PC-9 (cell line): ENCODE measurements around the gene MAPT. TPM values are rescaled to one million over a fixed set of nuclear protein-coding genes. Genes with fewer than 3 reads are reported as not detected.

ENCODE experiments used
- BruUV-seq: library from RNA; stranded (reverse); fragments of 400-500 nt; replicated peaks from 2 replicates; lab custom pipeline; 2021; lab: Mats Ljungman, UMichigan
- CTCF ChIA-PET: fragments of 300-600 bp; sonication (Branson Sonifier 250); formaldehyde crosslinking; loops from one replicate; lab custom pipeline; 2022; ENCODE audit warnings: antibody characterized with exemption; lab: Charles Lee
- POLR2A ChIA-PET: fragments of 300-600 bp; sonication (Branson Sonifier 250); formaldehyde crosslinking; loops from one replicate; lab custom pipeline; 2022; ENCODE audit warnings: antibody characterized with exemption; ENCODE audit not compliant: unreplicated experiment; lab: Charles Lee
- DNase-seq, 2 experiments: peaks; one replicate each; pipeline versions ENCODE4 v3.0.0 to v3.0.0-alpha.2; 2015 to 2022; ENCODE audit warnings: mixed read lengths in 1 of 2
- H2AFZ ChIP-seq: fragments of 200-600 bp; sonication (generic); 2 replicates; pipeline ENCODE4 v1.8.1; 2017; ENCODE audit warnings: antibody characterized with exemption
- H3F3A ChIP-seq: fragments of 200-600 bp; sonication (generic); 2 replicates; pipeline ENCODE4 v1.8.1; 2017; ENCODE audit warnings: antibody characterized with exemption, mild to moderate bottlenecking, low read depth; ENCODE audit not compliant: insufficient read depth
- H3K27ac ChIP-seq: fragments of 200-600 bp; sonication (generic); 2 replicates; pipeline ENCODE4 v1.6.1; 2016; ENCODE audit warnings: mixed run types
- H3K27me3 ChIP-seq: fragments of 200-600 bp; sonication (generic); 2 replicates; pipeline ENCODE4 v1.6.1; 2016; ENCODE audit warnings: low read depth, mixed run types; ENCODE audit not compliant: insufficient read depth
- H3K36me3 ChIP-seq: fragments of 200-600 bp; sonication (generic); 2 replicates; pipeline ENCODE4 v1.6.1; 2016; ENCODE audit warnings: low read depth, mixed run types
- H3K4me1 ChIP-seq: fragments of 200-600 bp; sonication (generic); replicated peaks from 2 replicates; pipeline ENCODE4 v1.6.1; 2016; ENCODE audit warnings: mixed run types; ENCODE audit not compliant: insufficient read depth
- H3K4me2 ChIP-seq: fragments of 200-600 bp; sonication (generic); 2 replicates; pipeline ENCODE4 v1.6.1; 2017; ENCODE audit warnings: mixed run types
- H3K4me3 ChIP-seq: fragments of 200-600 bp; sonication (generic); 2 replicates; pipeline ENCODE4 v1.6.1; 2016; ENCODE audit warnings: mixed run types
- H3K79me2 ChIP-seq: fragments of 200-600 bp; sonication (generic); 2 replicates; pipeline ENCODE4 v1.6.1; 2017; ENCODE audit warnings: low read depth, mixed run types
- H3K9me2 ChIP-seq: fragments of 200-600 bp; sonication (generic); 2 replicates; pipeline ENCODE4 v1.8.1; 2017; ENCODE audit warnings: mild to moderate bottlenecking; ENCODE audit not compliant: insufficient read depth
- H3K9me3 ChIP-seq: fragments of 200-600 bp; sonication (generic); 2 replicates; pipeline ENCODE4 v1.8.1; 2016; ENCODE audit warnings: low read depth; ENCODE audit not compliant: insufficient read depth
- H4K20me1 ChIP-seq: fragments of 200-600 bp; sonication (generic); 2 replicates; pipeline ENCODE4 v1.8.1; 2017; ENCODE audit not compliant: insufficient read depth
- EZH2 ChIP-seq: fragments of 200-600 bp; sonication (generic); IDR thresholded peaks from 2 replicates; pipeline ENCODE4 v1.8.0; 2017; ENCODE audit warnings: antibody characterized with exemption, low read depth
- intact Hi-C: fragments of 100-400 bp; cut with micrococcal nuclease; formaldehyde crosslinking; loops from one replicate; pipeline ENCODE4 v1.10.0; 2022; ENCODE audit not compliant: unreplicated experiment
- total RNA-seq: library from RNA; stranded (reverse); gene quantifications from 2 replicates; pipeline ENCODE4 v1.2.3, GENCODE V29; 2021
- TF ChIP-seq, protein P1 (sequence below): fragments of 200-600 bp; sonication (generic); conservative IDR thresholded peaks from 2 replicates; pipeline ENCODE4 v1.6.1; 2017; ENCODE audit warnings: mixed run types, antibody characterized with exemption, mild to moderate bottlenecking, moderate library complexity

MAPT gene
- total RNA-seq, 1 experiment from 2014 or later, result 0.85 TPM

GRCh38 chr17:46061435-46061834 is 167.1 kb downstream of the MAPT start:
- BruUV-seq, result no TSS peak
- Histone ChIP-seq H3K9me2 (no peaks in the 10 kb centered on the region), H3K27me3 (no peaks in the 10 kb centered on the region), H3K4me1 (peaks cover 12% of the 10 kb centered on the region), H2AFZ (no peak overlapping the region), H3K79me2 (0 out of 2 replicates have a peak, but pooled peaks cover 4% of the 10 kb centered on the region), H3K4me2 (no peak overlapping the region), H3K9me3 (no peaks in the 10 kb centered on the region), H4K20me1 (peaks cover 18% of the 10 kb centered on the region), H3K4me3 (no peak overlapping the region), H3K27ac (no peak overlapping the region), H3K36me3 (peaks cover 41% of the 10 kb centered on the region), H3F3A (peaks cover 47% of the 10 kb centered on the region; the same call in 1 of the 2 replicates)
- TF ChIP-seq, protein P1, sequence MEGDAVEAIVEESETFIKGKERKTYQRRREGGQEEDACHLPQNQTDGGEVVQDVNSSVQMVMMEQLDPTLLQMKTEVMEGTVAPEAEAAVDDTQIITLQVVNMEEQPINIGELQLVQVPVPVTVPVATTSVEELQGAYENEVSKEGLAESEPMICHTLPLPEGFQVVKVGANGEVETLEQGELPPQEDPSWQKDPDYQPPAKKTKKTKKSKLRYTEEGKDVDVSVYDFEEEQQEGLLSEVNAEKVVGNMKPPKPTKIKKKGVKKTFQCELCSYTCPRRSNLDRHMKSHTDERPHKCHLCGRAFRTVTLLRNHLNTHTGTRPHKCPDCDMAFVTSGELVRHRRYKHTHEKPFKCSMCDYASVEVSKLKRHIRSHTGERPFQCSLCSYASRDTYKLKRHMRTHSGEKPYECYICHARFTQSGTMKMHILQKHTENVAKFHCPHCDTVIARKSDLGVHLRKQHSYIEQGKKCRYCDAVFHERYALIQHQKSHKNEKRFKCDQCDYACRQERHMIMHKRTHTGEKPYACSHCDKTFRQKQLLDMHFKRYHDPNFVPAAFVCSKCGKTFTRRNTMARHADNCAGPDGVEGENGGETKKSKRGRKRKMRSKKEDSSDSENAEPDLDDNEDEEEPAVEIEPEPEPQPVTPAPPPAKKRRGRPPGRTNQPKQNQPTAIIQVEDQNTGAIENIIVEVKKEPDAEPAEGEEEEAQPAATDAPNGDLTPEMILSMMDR, result peak; percentile 59
- no peak for TF ChIP-seq EZH2
- intact Hi-C loops, result loop anchor here (5.0 kb wide), 1 partner anchor 131 kb away; the partner anchor contains the start of gene KANSL1
- no peak for DNase-seq
- CTCF ChIA-PET, result no interaction called here
- POLR2A ChIA-PET, result no interaction called here

DNA sequence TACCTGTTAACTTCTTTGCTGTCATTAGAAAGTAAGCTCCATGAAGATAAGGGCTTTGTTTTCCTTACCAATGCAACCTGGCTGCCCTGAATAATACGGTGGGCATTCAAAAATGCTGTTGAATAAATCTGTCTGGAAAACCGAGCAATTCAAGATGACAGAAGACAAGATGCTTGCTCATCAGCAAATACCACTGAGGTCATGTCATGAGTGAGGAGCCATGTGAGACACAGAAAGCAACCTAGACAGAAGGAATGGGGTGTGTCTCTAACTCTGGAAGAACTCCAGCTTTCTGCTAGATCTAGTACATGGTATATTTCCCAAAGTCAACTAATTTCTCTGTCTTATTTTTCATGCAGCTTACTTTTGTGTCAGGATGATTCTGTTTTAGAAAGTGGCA is 168.9 kb downstream of the MAPT start:
- BruUV-seq, result no TSS peak
- intact Hi-C loops, result loop anchor here (5.0 kb wide), 1 partner anchor 129 kb away; the partner anchor contains the start of gene KANSL1
- Histone ChIP-seq H3K79me2 (0 out of 2 replicates have a peak, but pooled peaks cover 4% of the 10 kb centered on the region), H3K4me2 (no peak overlapping the region), H3K4me3 (no peak overlapping the region), H3K4me1 (no peaks in the 10 kb centered on the region), H3K9me2 (no peaks in the 10 kb centered on the region), H4K20me1 (peaks cover 12% of the 10 kb centered on the region), H2AFZ (no peak overlapping the region), H3K36me3 (peaks cover 46% of the 10 kb centered on the region), H3F3A (peaks cover 39% of the 10 kb centered on the region; the same call in 1 of the 2 replicates), H3K9me3 (no peaks in the 10 kb centered on the region), H3K27me3 (no peaks in the 10 kb centered on the region), H3K27ac (no peak overlapping the region)
- POLR2A ChIA-PET, result no interaction called here
- DNase-seq, result no peak
- CTCF ChIA-PET, result interaction anchor here (0.6 kb wide), 1 partner anchor 112 kb away, joined by 6 read pairs; no protein-coding TSS in a partner anchor
- no peak for TF ChIP-seq EZH2
- TF ChIP-seq, protein P1, result no peak

DNA sequence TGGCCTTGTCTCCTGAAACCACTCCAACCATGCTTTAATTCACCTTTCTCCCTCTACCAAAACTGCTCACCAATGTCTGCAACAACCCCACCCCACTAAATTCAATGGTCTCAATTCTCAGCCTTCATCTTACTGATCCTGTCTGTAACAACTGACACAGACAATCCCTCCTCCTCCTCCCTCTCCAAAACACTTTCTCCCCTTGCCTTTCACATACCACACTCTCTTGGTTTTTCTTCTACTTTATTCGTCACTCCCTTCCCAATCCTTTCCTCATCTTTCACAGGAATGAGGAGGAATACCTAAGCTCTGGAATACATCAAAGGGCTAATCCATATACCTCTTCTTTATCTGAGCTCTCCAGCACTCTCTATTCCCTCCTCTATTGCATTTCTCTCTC is 170.1 kb downstream of the MAPT start:
- Histone ChIP-seq H4K20me1 (peaks cover 17% of the 10 kb centered on the region), H3K4me3 (no peak overlapping the region), H3K9me3 (no peaks in the 10 kb centered on the region), H3K4me1 (no peaks in the 10 kb centered on the region), H3K27me3 (no peaks in the 10 kb centered on the region), H3K4me2 (no peak overlapping the region), H3K36me3 (peaks cover 46% of the 10 kb centered on the region), H3K79me2 (peaks cover 10% of the 10 kb centered on the region; the same call in 1 of the 2 replicates), H3K9me2 (no peaks in the 10 kb centered on the region), H3K27ac (no peak overlapping the region), H2AFZ (no peak overlapping the region), H3F3A (peaks cover 34% of the 10 kb centered on the region; the same call in 1 of the 2 replicates)
- POLR2A ChIA-PET, result no interaction called here
- no peak for TF ChIP-seq EZH2
- TF ChIP-seq, protein P1, result no peak
- intact Hi-C loops, result loop anchor here (5.0 kb wide), 1 partner anchor 128 kb away; the partner anchor contains the start of gene KANSL1
- no TSS peak for BruUV-seq
- DNase-seq, result no peak
- CTCF ChIA-PET, result interaction anchor here (0.7 kb wide), 1 partner anchor 196 kb away, joined by 8 read pairs; no protein-coding TSS in a partner anchor
